Liver (tissue), 5 donors: ENCODE measurements around the gene PLPPR5. TPM values are rescaled to one million over a fixed set of nuclear protein-coding genes. Genes with fewer than 3 reads are reported as not detected.

Source experiments
- polyA plus RNA-seq, 2 donors: library from polyadenylated mRNA; stranded (reverse) in 1 of 2; unstranded in 1 of 2; fragments of 200-250 nt in 1 of 2; fragments of >200 nt in 1 of 2; fragmentation: Nextera tagmentation in 1 of 2; extraction: Ambion mirVana in 1 of 2; gene quantifications; one replicate each; pipeline versions ENCODE4 v1.2.1 to v1.2.3, GENCODE V29; 2013 to 2015
- small RNA-seq: library from RNA; depleted of rRNA; stranded (forward); fragments of <200 nt; gene quantifications from one replicate; pipeline ENCODE3, GENCODE V24; 2014
- total RNA-seq, 2 donors: library from RNA; depleted of rRNA; stranded (reverse); fragments of >200 nt; gene quantifications; one replicate each; pipeline ENCODE4 v1.2.3, GENCODE V29; 2014
- donor health status: healthy.
- donor health status: healthy.
- donor health status: healthy.

PLPPR5 gene
- total and polyA plus RNA-seq, 4 donors: not detected

Small RNA genes lying within 50 kb of the gene (small RNA-seq; reads per million reads assigned to genes)
- not detected for gene AL445433.1
